ENCODE data around the gene GALNT9.

Gene GALNT9

DNA sequence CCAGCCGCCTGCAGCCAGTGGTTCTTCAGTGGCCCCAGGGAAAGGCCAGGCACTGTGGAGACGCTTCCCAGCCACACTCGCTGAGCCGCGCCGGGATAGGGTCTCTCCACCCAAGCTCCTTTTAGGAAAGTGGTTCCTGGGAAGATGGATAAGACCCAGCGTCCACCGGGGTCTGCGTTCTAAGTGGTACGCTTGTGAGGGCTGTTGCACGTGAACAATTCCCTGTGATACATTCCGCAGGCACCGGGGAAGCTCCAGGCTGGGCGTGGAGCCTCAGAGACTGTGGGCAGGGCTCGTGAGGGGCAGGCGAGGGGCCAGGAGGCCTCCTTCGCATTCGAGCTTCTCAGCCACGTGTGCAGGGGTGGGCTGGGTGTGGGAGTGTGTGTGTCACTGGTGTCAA lies 48.4 kb downstream of the GALNT9 start:
- no peak overlapping the region for H3K4me3 ChIP-seq (ENCODE audit: low read depth, low read length)
- TF ChIP-seq, protein P1, sequence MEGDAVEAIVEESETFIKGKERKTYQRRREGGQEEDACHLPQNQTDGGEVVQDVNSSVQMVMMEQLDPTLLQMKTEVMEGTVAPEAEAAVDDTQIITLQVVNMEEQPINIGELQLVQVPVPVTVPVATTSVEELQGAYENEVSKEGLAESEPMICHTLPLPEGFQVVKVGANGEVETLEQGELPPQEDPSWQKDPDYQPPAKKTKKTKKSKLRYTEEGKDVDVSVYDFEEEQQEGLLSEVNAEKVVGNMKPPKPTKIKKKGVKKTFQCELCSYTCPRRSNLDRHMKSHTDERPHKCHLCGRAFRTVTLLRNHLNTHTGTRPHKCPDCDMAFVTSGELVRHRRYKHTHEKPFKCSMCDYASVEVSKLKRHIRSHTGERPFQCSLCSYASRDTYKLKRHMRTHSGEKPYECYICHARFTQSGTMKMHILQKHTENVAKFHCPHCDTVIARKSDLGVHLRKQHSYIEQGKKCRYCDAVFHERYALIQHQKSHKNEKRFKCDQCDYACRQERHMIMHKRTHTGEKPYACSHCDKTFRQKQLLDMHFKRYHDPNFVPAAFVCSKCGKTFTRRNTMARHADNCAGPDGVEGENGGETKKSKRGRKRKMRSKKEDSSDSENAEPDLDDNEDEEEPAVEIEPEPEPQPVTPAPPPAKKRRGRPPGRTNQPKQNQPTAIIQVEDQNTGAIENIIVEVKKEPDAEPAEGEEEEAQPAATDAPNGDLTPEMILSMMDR (IDR thresholded peaks at IDR 0.05; ENCODE audit: low read depth, low read length, missing control alignments), result no peak
- DNase-seq (ENCODE audit: low read depth), result no peak
- in situ Hi-C loops (cut with HindIII; ENCODE audit: low sequenced_read_pairs), result no loop called here

DNA sequence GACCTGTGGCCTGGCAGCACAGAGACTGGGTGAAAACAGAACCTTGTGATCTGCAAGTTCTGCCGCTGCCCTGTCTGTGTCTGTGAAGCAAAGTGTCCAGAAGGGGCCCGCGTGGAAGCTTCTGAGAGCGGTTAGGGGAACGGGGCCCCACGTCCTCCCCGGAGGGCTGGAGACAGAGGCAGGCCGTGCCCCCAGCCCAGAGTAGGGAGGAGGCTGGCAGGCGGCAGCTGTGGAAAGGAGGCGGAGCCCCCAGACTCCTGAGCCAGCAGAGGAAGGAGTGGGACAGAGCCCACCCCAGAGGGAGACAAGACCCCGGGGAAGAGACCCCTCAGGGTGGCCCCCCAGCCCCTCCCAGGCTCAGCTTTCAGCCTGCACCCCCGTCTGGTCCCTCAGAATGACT lies 49.0 kb downstream of the GALNT9 start:
- no peak overlapping the region for H3K4me3 ChIP-seq (ENCODE audit: low read depth, low read length)
- in situ Hi-C loops (cut with HindIII; ENCODE audit: low sequenced_read_pairs), result no loop called here
- TF ChIP-seq, protein P1 (IDR thresholded peaks at IDR 0.05; ENCODE audit: low read depth, low read length, missing control alignments), result no peak
- no peak for DNase-seq (ENCODE audit: low read depth)

DNA sequence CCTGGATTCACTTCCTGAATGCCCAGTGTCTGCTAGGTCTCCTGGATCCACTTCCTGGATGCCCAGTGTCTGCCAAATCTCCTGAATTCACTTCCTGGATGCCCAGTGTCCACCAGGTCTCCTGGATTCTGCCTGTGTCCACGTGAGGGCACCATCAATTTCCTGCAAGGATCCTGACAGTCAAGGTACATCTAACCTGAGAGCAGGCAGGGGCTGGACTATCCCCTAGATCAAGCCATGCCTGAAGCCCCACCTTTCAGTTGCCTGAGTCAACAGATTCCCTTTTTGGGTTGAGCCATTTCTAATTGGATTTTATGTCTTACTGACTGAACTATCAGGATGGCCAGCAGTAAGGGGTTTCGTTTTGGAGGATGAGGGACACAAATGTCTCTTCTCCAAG lies 49.5 kb downstream of the GALNT9 start:
- no peak for DNase-seq (ENCODE audit: low read depth)
- TF ChIP-seq, protein P1 (IDR thresholded peaks at IDR 0.05; ENCODE audit: low read depth, low read length, missing control alignments), result no peak
- H3K4me3 ChIP-seq (ENCODE audit: low read depth, low read length), result no peak overlapping the region
- in situ Hi-C loops (cut with HindIII; ENCODE audit: low sequenced_read_pairs), result no loop called here

DNA sequence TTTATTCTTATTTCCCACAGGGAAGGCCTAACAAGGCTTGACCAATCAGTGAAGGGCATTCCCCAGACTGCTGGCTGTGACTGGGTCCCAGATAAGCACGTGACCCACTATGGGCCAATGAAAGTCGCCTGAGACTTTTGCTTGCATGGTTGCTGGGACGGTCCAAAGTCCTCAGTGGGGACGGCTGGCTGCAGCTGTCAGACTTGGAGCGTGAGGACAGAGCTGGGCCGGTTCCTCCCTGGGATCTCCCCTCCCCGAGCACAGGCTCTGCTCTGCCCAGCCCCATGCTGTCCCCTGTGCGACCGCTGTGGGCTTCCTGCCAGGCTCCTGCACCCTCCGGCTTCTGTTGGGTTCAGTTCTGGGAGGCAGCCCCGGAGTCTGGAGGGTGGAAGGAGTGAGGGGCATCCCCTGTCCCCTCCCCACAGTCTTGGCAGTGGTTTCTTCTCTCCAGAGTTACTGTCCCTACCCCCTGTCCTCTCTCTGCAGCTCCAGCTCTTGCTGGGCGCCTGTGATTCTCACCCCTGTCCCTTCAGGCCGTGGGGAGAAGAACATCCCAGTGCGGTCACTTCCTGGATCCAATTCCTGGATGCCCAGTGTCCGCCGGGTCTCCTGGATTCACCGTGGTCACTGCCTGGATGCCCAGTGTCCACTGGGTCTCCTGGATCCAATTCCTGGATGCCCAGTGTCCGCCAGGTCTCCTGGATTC lies 50.1 kb downstream of the GALNT9 start:
- DNase-seq (ENCODE audit: low read depth), result no peak
- TF ChIP-seq, protein P1 (IDR thresholded peaks at IDR 0.05; ENCODE audit: low read depth, low read length, missing control alignments), result no peak
- H3K4me3 ChIP-seq (ENCODE audit: low read depth, low read length), result no peak overlapping the region
- in situ Hi-C loops (cut with HindIII; ENCODE audit: low sequenced_read_pairs), result no loop called here

DNA sequence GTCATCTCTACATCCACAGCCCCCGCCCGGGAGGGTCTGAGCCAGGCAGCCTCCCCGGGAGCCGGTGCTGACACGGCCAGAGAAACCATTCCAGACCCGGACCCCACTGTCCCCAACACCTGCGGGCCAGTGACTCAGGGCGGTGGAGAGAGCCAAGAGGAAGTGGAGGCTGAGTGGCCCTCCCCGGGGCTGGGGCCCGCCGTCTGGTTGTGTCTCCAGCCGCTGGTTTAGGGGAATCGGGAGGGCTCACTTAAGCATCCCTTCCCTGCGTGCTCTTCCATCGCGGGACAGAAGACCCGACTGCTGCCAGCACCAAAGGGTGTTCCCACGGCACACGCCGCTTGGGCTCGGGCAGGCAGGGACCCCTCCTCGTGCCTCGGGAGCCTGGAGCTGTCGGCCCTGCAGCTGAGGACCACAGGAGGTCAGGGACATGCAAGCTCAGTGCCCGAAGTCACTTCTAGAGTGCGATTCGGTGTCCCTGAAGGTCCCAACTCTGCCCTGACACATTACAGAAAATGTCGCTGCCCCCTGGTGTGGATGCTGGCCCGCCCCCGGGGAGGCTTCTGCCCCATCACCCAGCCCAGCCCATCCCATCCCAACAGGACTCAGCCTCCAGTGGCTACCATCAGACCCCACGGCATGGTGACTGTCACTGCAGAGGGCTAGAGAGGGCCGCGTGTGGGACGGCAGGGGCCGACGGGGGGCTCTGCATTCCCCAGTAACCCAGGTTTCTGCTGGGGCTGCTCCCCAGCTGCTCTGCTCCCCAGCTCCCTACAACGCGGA lies 50.8 kb downstream of the GALNT9 start:
- TF ChIP-seq, protein P1 (IDR thresholded peaks at IDR 0.05; ENCODE audit: low read depth, low read length, missing control alignments), result no peak
- H3K4me3 ChIP-seq (ENCODE audit: low read depth, low read length), result no peak overlapping the region
- no peak for DNase-seq (ENCODE audit: low read depth)
- in situ Hi-C loops (cut with HindIII; ENCODE audit: low sequenced_read_pairs), result no loop called here

DNA sequence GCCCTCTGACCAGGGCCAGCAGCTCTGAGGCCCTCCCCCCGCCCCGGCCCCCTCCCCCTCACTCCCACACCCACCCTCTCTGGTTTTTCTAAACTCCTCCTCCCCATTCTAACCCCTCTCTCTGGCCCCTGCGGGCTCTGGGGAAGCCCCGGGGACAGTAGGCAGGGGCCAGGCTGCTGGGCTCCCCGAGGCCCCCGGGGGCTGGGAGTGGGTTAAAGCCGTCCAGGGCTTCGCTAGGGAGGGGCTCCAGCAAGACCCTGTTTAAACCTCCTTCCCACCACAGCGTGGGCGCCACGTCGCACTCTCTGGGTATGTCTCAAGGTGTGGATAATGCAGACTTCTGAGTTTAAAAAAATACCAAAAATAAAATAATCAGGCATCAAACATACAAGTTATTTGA lies 51.4 kb downstream of the GALNT9 start:
- no peak overlapping the region for H3K4me3 ChIP-seq (ENCODE audit: low read depth, low read length)
- in situ Hi-C loops (cut with HindIII; ENCODE audit: low sequenced_read_pairs), result no loop called here
- TF ChIP-seq, protein P1 (IDR thresholded peaks at IDR 0.05; ENCODE audit: low read depth, low read length, missing control alignments), result no peak
- DNase-seq (ENCODE audit: low read depth), result no peak
